ENCODE results near the gene ANKRD29.

The ANKRD29 gene

GRCh38 chr18:23684515-23685197 is 21.9 kb upstream of the ANKRD29 start:
- DNase-seq, result no peak

- DNase-seq, result no peak
Measured at GRCh38 chr18:23683671-23684070, 21.0 kb upstream of the ANKRD29 start.

- no peak for DNase-seq
Measured at GRCh38 chr18:23683155-23683554, 20.4 kb upstream of the ANKRD29 start.

GRCh38 chr18:23682472-23682871 is 19.8 kb upstream of the ANKRD29 start:
- DNase-seq, result no peak

GRCh38 chr18:23682045-23682444 is 19.3 kb upstream of the ANKRD29 start:
- DNase-seq, result no peak

GRCh38 chr18:23675896-23676295 is 13.2 kb upstream of the ANKRD29 start:
- no peak for DNase-seq

- no peak for DNase-seq
Measured at GRCh38 chr18:23675236-23675635, 12.5 kb upstream of the ANKRD29 start.

GRCh38 chr18:23673725-23674124 is 11.0 kb upstream of the ANKRD29 start:
- DNase-seq, result no peak

- no peak for DNase-seq
Measured at GRCh38 chr18:23671564-23671963, 8.9 kb upstream of the ANKRD29 start.

GRCh38 chr18:23669804-23670405 is 7.2 kb upstream of the ANKRD29 start:
- DNase-seq, result no peak

- no peak for DNase-seq
Measured at GRCh38 chr18:23669202-23669766, 6.6 kb upstream of the ANKRD29 start.

- DNase-seq, result no peak
Measured at GRCh38 chr18:23668731-23669130, 6.0 kb upstream of the ANKRD29 start.

GRCh38 chr18:23667114-23667513 is 4.4 kb upstream of the ANKRD29 start:
- no peak for DNase-seq

GRCh38 chr18:23664674-23665073 is 2.0 kb upstream of the ANKRD29 start:
- DNase-seq, result no peak

GRCh38 chr18:23661735-23662308 is 889 bp downstream of the ANKRD29 start:
- DNase-seq, result no peak

- no peak for DNase-seq
Measured at GRCh38 chr18:23658285-23658684, 4.4 kb downstream of the ANKRD29 start.

GRCh38 chr18:23652232-23652631 is 10.5 kb downstream of the ANKRD29 start:
- DNase-seq, result no peak

- DNase-seq, result no peak
Measured at GRCh38 chr18:23650968-23651927, 11.5 kb downstream of the ANKRD29 start.

- no peak for DNase-seq
Measured at GRCh38 chr18:23648940-23649607, 13.6 kb downstream of the ANKRD29 start.

- no peak for DNase-seq
Measured at GRCh38 chr18:23648456-23648855, 14.3 kb downstream of the ANKRD29 start.

GRCh38 chr18:23646282-23646681 is 16.4 kb downstream of the ANKRD29 start:
- no peak for DNase-seq

- no peak for DNase-seq
Measured at GRCh38 chr18:23645568-23646175, 17.0 kb downstream of the ANKRD29 start.
